AG09309 (cell line): ENCODE measurements around the gene H2AZ2.

Experiments used
- DNase-seq: peaks from one replicate; pipeline ENCODE4 v3.0.0-alpha.2; 2010; ENCODE audit warnings: low read depth
- H3K4me3 ChIP-seq: 2 replicates; pipeline ENCODE4 v1.5.1; 2011; ENCODE audit warnings: mild to moderate bottlenecking, low read depth, low read length, moderate library complexity; ENCODE audit not compliant: control insufficient read depth
- TF ChIP-seq, protein P1 (sequence below): IDR thresholded peaks from 2 replicates; pipeline ENCODE4 v1.5.1; 2011; ENCODE audit warnings: mild to moderate bottlenecking, low read depth, low read length, inconsistent platforms; ENCODE audit not compliant: insufficient read depth, control insufficient read depth; ENCODE audit errors: missing control alignments

The H2AZ2 gene

DNA sequence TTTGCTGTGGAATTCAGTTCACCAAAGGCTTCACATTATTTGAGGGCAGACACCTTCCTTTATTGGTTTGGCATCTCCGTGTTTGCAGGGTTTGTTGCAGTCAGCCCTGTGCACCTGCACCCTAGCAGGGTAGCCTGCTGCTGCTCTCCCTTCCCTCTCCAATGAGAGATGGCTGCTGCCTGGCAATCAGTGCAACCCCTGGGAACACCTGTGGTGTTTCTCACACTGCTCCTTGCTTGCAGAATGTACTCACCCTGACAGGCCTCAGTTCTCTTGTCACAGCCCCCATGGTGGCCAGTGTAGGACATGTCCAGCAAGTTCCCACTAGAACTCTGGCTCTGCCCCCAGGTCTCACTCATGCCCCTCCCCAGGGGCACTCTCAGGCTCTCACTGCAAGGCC is 63.5 kb downstream of the H2AZ2 start:
- H3K4me3 ChIP-seq = no peak overlapping the region
- no peak for DNase-seq
- TF ChIP-seq, protein P1, sequence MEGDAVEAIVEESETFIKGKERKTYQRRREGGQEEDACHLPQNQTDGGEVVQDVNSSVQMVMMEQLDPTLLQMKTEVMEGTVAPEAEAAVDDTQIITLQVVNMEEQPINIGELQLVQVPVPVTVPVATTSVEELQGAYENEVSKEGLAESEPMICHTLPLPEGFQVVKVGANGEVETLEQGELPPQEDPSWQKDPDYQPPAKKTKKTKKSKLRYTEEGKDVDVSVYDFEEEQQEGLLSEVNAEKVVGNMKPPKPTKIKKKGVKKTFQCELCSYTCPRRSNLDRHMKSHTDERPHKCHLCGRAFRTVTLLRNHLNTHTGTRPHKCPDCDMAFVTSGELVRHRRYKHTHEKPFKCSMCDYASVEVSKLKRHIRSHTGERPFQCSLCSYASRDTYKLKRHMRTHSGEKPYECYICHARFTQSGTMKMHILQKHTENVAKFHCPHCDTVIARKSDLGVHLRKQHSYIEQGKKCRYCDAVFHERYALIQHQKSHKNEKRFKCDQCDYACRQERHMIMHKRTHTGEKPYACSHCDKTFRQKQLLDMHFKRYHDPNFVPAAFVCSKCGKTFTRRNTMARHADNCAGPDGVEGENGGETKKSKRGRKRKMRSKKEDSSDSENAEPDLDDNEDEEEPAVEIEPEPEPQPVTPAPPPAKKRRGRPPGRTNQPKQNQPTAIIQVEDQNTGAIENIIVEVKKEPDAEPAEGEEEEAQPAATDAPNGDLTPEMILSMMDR = no peak

DNA sequence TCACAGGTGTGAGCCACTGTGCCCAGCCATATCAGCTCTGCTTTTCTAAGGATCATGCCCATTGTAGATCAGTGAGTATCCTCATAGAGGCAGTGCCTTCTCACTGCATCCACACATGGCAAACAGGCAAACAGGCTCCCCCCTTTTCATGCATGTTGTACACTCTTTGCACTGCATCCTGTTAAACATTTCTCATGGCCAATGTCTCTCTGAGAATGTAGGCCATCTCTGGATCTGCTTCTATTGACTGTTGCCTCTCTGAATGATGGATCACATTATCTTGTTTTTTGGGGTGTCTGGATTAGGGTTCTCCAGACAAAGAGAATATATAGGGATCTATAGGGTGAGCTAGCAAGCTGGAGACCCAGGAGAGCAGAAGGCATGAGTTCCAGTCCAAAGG is 64.5 kb downstream of the H2AZ2 start:
- TF ChIP-seq, protein P1 = no peak
- no peak for DNase-seq

DNA sequence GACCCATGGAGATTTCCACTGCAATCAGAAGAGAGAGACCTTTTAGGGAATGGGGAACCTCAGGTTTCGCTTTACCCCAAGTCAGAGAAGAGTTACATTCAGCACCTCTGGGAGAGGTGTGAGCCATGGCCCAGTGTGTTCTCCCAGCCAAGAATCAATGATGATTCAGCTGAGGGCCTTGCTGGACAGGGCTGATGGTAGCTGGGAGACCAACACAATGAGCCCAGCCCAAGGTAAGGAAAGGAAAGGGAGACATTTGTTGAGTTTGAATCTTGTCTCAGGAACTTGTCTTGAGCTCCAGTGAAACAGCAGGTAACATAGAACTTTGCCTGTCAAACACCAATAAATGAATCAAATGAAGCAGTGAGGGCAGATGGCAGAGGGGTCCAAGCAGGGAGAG is 65.4 kb downstream of the H2AZ2 start:
- no peak overlapping the region for H3K4me3 ChIP-seq
- no peak for DNase-seq
- TF ChIP-seq, protein P1 = no peak

More for the DNA sequence above, 64.5 kb downstream of the H2AZ2 start:
- no peak overlapping the region for H3K4me3 ChIP-seq
